MCF 10A (cell line): ENCODE results near the gene MED15. TPM values are rescaled to one million over a fixed set of nuclear protein-coding genes. Genes with fewer than 3 reads are reported as not detected.

Source experiments
- BruUV-seq: library from RNA; stranded (reverse); fragments of 400-500 nt; replicated peaks from 2 replicates; lab custom pipeline; 2021; lab: Mats Ljungman, UMichigan
- CTCF ChIA-PET: fragments of 300-600 bp; sonication (Branson Sonifier 250); formaldehyde crosslinking; extraction: SDS; loops from one replicate; lab custom pipeline; 2021; ENCODE audit warnings: antibody characterized with exemption, inconsistent platforms; lab: Yijun Ruan, JAX
- POLR2A ChIA-PET: fragments of 300-600, 350-650 bp; sonication (Branson Sonifier 250); formaldehyde crosslinking; extraction: SDS; loops from one replicate; lab custom pipeline; 2020; ENCODE audit warnings: antibody characterized with exemption, inconsistent platforms; lab: Yijun Ruan, JAX
- DNase-seq: peaks from one replicate; pipeline ENCODE4 v3.0.0-alpha.2; 2018; ENCODE audit not compliant: unreplicated experiment
- H3K27ac Mint-ChIP-seq: one replicate; pipeline ENCODE4 v1.8.0; 2022; ENCODE audit warnings: mild to moderate bottlenecking, low read depth, mixed read lengths; ENCODE audit not compliant: unreplicated experiment
- H3K27me3 Mint-ChIP-seq: one replicate; pipeline ENCODE4 v1.8.0; 2022; ENCODE audit warnings: mixed read lengths; ENCODE audit not compliant: insufficient read depth, unreplicated experiment
- H3K36me3 Mint-ChIP-seq: one replicate; pipeline ENCODE4 v1.8.0; 2022; ENCODE audit warnings: mild to moderate bottlenecking, moderate library complexity, mixed read lengths; ENCODE audit not compliant: insufficient read depth, unreplicated experiment
- H3K4me1 Mint-ChIP-seq: one replicate; pipeline ENCODE4 v1.8.0; 2022; ENCODE audit warnings: mixed read lengths; ENCODE audit not compliant: insufficient read depth, unreplicated experiment
- H3K4me3 Mint-ChIP-seq: one replicate; pipeline ENCODE4 v1.8.0; 2022; ENCODE audit warnings: mild to moderate bottlenecking, moderate library complexity, mixed read lengths; ENCODE audit not compliant: unreplicated experiment
- H3K9me3 Mint-ChIP-seq: one replicate; pipeline ENCODE4 v1.8.0; 2022; ENCODE audit warnings: mixed read lengths; ENCODE audit not compliant: unreplicated experiment
- intact Hi-C: fragments of 100-400 bp; cut with micrococcal nuclease; formaldehyde crosslinking; loops from 2 replicates; pipeline ENCODE4 v1.14.1; 2022
- total RNA-seq: library from RNA; stranded (reverse); gene quantifications from 2 replicates; pipeline ENCODE4 v1.2.3, GENCODE V29; 2022
- TF ChIP-seq, protein P1 (sequence below): fragments of 200-600 bp; IDR thresholded peaks from one replicate; pipeline ENCODE4 v1.8.0; 2022; ENCODE audit warnings: antibody characterized with exemption, mild to moderate bottlenecking; ENCODE audit not compliant: unreplicated experiment

Gene MED15
- total RNA-seq, 1 experiment from 2014 or later: 122 TPM

- no peak for DNase-seq
- intact Hi-C loops: no loop called here
- H3K4me3 Mint-ChIP-seq: no peak overlapping the region
- H3K36me3 Mint-ChIP-seq: peaks cover 55% of the 10 kb centered on the region
- TF ChIP-seq, protein P1, sequence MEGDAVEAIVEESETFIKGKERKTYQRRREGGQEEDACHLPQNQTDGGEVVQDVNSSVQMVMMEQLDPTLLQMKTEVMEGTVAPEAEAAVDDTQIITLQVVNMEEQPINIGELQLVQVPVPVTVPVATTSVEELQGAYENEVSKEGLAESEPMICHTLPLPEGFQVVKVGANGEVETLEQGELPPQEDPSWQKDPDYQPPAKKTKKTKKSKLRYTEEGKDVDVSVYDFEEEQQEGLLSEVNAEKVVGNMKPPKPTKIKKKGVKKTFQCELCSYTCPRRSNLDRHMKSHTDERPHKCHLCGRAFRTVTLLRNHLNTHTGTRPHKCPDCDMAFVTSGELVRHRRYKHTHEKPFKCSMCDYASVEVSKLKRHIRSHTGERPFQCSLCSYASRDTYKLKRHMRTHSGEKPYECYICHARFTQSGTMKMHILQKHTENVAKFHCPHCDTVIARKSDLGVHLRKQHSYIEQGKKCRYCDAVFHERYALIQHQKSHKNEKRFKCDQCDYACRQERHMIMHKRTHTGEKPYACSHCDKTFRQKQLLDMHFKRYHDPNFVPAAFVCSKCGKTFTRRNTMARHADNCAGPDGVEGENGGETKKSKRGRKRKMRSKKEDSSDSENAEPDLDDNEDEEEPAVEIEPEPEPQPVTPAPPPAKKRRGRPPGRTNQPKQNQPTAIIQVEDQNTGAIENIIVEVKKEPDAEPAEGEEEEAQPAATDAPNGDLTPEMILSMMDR: no peak
- POLR2A ChIA-PET: interaction anchor here (0.6 to 10.3 kb wide), 3 partner anchors 12 to 43 kb away, joined by 3 to 332 read pairs (median 3); partner anchors contain the start of gene MED15
- H3K9me3 Mint-ChIP-seq: no peaks in the 10 kb centered on the region
- no TSS peak for BruUV-seq
- H3K4me1 Mint-ChIP-seq: peaks cover 52% of the 10 kb centered on the region
- peak overlapping the region; percentile 64 for H3K27ac Mint-ChIP-seq
- H3K27me3 Mint-ChIP-seq: no peaks in the 10 kb centered on the region
- CTCF ChIA-PET: interaction anchor here (1.2 to 1.3 kb wide), 2 partner anchors 12 to 42 kb away, joined by 4 read pairs; no protein-coding TSS in a partner anchor
Measured at GRCh38 chr22:20526305-20526627, 18.9 kb downstream of the MED15 start.

GRCh38 chr22:20526628-20527355 lies 19.4 kb downstream of the MED15 start:
- no peak overlapping the region for H3K4me3 Mint-ChIP-seq
- H3K27ac Mint-ChIP-seq: peak overlapping the region; percentile 64
- no peaks in the 10 kb centered on the region for H3K27me3 Mint-ChIP-seq
- POLR2A ChIA-PET: interaction anchor here (0.6 to 10.3 kb wide), 4 partner anchors 11 to 42 kb away, joined by 3 to 332 read pairs (median 4); partner anchors contain the start of gene MED15
- BruUV-seq: no TSS peak
- peaks cover 54% of the 10 kb centered on the region for H3K36me3 Mint-ChIP-seq
- no peaks in the 10 kb centered on the region for H3K9me3 Mint-ChIP-seq
- TF ChIP-seq, protein P1: no peak
- peak; percentile 46 for DNase-seq
- CTCF ChIA-PET: interaction anchor here (1.2 to 1.3 kb wide), 3 partner anchors 12 to 45 kb away, joined by 3 to 4 read pairs (median 4); no protein-coding TSS in a partner anchor
- peaks cover 58% of the 10 kb centered on the region for H3K4me1 Mint-ChIP-seq
- intact Hi-C loops: no loop called here

GRCh38 chr22:20528405-20528978 lies 21.1 kb downstream of the MED15 start:
- no peak overlapping the region for H3K4me3 Mint-ChIP-seq
- CTCF ChIA-PET: no interaction called here
- H3K4me1 Mint-ChIP-seq: peaks cover 59% of the 10 kb centered on the region

More at GRCh38 chr22:20528405-20528978, 21.1 kb downstream of the MED15 start:
- Mint-ChIP-seq H3K9me3 (no peaks in the 10 kb centered on the region), H3K36me3 (peaks cover 49% of the 10 kb centered on the region), H3K27me3 (no peaks in the 10 kb centered on the region), H3K27ac (peak overlapping the region; percentile 53)
- no peak for DNase-seq
- TF ChIP-seq, protein P1: no peak
- no TSS peak for BruUV-seq
- POLR2A ChIA-PET: interaction anchor here (7.2 to 10.3 kb wide), 2 partner anchors 17 to 39 kb away, joined by 113 to 332 read pairs; partner anchors contain the start of gene MED15
- intact Hi-C loops: no loop called here
